GM12872 (cell line): ENCODE measurements around the gene PCK2.

Source experiments
- CTCF ChIP-seq: IDR thresholded peaks from 3 replicates; pipeline ENCODE4 v1.5.1; 2011; ENCODE audit warnings: low read depth, mild to moderate bottlenecking, low read length, moderate library complexity; ENCODE audit not compliant: insufficient read depth

PCK2 gene

GRCh38 chr14:24075485-24076301, 18.4 kb upstream of the PCK2 start:
- no peak for TF ChIP-seq CTCF

GRCh38 chr14:24076302-24076601, 17.9 kb upstream of the PCK2 start:
- TF ChIP-seq CTCF = no peak

- TF ChIP-seq CTCF = no peak
Observed at GRCh38 chr14:24077086-24077485, 17.0 kb upstream of the PCK2 start.

GRCh38 chr14:24078146-24078545, 16.0 kb upstream of the PCK2 start:
- TF ChIP-seq CTCF = no peak

GRCh38 chr14:24079491-24080141, 14.5 kb upstream of the PCK2 start:
- no peak for TF ChIP-seq CTCF

GRCh38 chr14:24080142-24080530, 14.0 kb upstream of the PCK2 start:
- TF ChIP-seq CTCF = no peak

- no peak for TF ChIP-seq CTCF
Observed at GRCh38 chr14:24080888-24081738, 13.0 kb upstream of the PCK2 start.
